ENCODE data around the gene PLEKHG2. TPM values are rescaled to one million over a fixed set of nuclear protein-coding genes. Genes with fewer than 3 reads are reported as not detected.
A peak's percentile ranks its signal among the peaks of the same experiment; 100 is the strongest.

The PLEKHG2 gene
- total and polyA plus RNA-seq, 9 of the 15 experiments (the other 6 are each of a cell fraction or from before 2014, with no cell fraction given), result 0.98 to 45.7 (median 9.8) TPM

GRCh38 chr19:39397360-39398296 lies 14.8 kb upstream of the PLEKHG2 start (continued):
- TF ChIP-seq HMGXB4 (CRISPR knock-in tag; IDR thresholded peaks at IDR 0.05) (no peak), EP400 (IDR thresholded peaks at IDR 0.05) (no peak), HNRNPUL1 (IDR thresholded peaks at IDR 0.05; ENCODE audit: low read length) (no peak), BCLAF1 (IDR thresholded peaks at IDR 0.05; ENCODE audit: borderline replicate concordance in 1 of 2, control insufficient read depth in 1 of 2, low read depth in 2 of 2, low read length in 1 of 2) (0 out of 4 replicates have a peak, but pooled peaks of 1 of the 2 experiments have one; percentile 45), POLR2A (conservative IDR thresholded peaks at IDR 0.05) (0 out of 2 replicates have a peak, but pooled peaks have one; percentile 26), TRIM24 (IDR thresholded peaks at IDR 0.05) (no peak), RAD21 (CRISPR knock-in tag; conservative IDR thresholded peaks at IDR 0.05 in 1 of 2, IDR thresholded peaks at IDR 0.05 in 1 of 2) (peak; percentile 97 to 99), SMARCA5 (IDR thresholded peaks at IDR 0.05) (peak; percentile 83; the same call in 1 of the 2 replicates), ZNF24 (IDR thresholded peaks at IDR 0.05) (peak; percentile 28; the same call in 1 of the 2 replicates), ADNP (tag; IDR thresholded peaks at IDR 0.05) (no peak), DEAF1 (CRISPR knock-in tag; IDR thresholded peaks at IDR 0.05) (peak; percentile 92), ZSCAN32 (CRISPR knock-in tag; IDR thresholded peaks at IDR 0.05) (no peak), FIP1L1 (IDR thresholded peaks at IDR 0.05; ENCODE audit: low read depth, low read length, poor library complexity, severe bottlenecking) (peak; percentile 28), NCOA2 (IDR thresholded peaks at IDR 0.05; ENCODE audit: partially characterized antibody in 2 of 2) (no peak), HMGN3 (IDR thresholded peaks at IDR 0.05; ENCODE audit: borderline replicate concordance, extremely low read depth, insufficient read length, low read depth, low read length) (peak; percentile 62), KDM1A (IDR thresholded peaks at IDR 0.05) (peak in 1 of 2 experiments; percentile 80; a peak in 3 of 4 replicates), ZNF668 (CRISPR knock-in tag; IDR thresholded peaks at IDR 0.05) (no peak), FOS (IDR thresholded peaks at IDR 0.05; ENCODE audit: extremely low read depth, insufficient read length) (no peak), SOX6 (IDR thresholded peaks at IDR 0.05) (0 out of 2 replicates have a peak, but pooled peaks have one; percentile 9), POLR2AphosphoS5 (IDR thresholded peaks at IDR 0.05; ENCODE audit: control insufficient read depth, insufficient read depth, low read depth, low read length) (peak; percentile 46; the same call in 1 of the 2 replicates), ELF1 (tag; IDR thresholded peaks at IDR 0.05) (peak; percentile 73)
